Stimulated activated CD8-positive, alpha-beta memory T cell treated with anti-CD3 and anti-CD28 coated beads, Interleukin-7, amount 100 ng/mL, for 1 hour (primary cell): ENCODE results near the gene HS6ST1.
"Not testable (repeated sequence)": the region's sequence is repeated elsewhere in the genome, so short reads cannot be mapped to it uniquely, and the experiment has no call there.

ENCODE experiments used
- DNase-seq, 2 donors: peaks; one replicate each; pipeline ENCODE4 v3.0.0-alpha.2; 2020; ENCODE audit warnings: low read depth in 2 of 2

The HS6ST1 gene

DNA sequence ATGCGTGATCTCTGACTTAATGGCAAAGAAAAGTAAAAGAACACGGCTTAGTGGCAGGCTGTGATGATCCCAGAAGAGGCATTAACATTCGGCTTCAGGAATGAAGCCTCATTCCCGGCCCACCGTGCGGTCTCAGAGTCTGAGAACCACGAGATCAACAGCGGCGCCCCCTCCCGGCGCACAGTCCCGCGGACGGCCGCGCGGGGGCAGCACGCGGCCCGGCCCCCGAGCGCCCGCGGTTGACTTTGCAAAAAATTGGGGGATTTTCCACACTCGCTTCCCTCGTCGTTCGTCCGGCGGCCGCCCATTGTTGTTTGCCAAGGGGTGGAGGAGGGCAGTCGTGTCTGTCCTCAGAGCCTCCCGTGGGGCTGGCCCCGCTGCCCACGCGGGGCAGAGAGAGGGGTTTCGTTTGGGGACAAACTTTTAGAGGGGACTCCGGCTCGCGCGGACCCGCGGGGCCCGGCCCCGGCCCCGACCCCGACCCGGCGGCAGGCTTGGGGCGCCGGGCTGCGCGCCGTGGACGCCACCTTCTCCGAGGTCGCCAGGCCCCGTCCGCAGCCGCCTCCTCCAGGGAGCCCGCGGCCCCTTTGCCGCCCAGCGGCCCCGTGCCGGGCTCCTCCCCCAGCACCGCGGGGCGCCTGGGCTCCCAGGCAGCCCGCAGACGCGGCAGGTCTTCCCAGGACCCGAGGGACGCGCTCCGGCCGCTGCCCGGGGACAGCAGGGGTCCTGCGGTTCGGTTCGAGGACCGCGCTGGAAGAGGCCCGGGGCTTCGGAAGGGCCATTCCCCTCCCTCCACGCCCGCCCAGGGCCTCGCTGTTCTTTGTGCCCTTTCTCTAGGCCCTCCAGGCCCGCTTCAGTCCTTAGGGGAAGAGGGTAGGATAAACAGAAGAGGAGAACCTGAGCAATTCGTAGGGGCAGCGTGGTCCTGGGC lies 3.4 kb upstream of the HS6ST1 start:
- DNase-seq, result peak; percentile 54 to 69

DNA sequence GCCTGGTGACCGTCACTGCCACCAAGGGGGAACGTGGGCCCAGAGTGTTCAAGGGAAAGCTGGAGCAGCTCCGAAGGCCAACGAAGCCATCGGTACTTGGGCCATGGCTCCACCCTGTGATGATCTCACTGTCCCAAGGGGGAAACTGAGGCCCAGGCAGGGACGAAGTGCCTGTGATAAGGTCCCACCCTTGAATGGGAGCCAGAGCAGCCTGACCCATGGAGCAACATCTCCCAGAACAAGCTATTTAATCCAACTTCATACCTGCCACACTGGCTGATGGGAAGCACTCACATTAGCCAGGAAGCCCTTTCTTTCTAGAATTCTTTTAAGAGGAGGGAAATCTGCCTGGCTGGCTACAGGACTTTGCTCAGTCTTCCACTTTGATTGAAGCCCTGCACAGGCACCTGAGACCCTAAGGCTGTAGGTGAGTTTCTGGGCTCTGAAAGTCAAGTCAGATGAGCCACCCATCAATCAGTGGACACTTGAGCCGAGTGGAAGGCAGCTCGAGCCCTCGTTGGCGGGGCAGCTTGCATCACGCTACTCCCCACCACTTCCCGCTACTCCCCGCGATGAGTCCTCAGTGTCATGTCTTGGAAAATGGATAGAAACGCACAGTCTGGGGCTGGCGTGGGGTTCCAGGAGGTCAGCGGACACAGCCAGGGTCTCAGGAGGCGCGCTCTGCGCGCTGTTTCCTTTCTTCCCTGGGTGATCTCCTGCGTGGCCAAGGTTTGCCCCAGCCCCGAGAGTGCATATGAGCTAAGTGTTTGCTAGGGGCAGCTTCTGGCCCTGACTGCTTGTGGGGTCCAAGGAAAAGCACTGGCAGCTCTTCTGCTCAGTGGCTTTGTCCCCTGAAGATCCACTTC lies 2.5 kb upstream of the HS6ST1 start:
- DNase-seq, result no peak

DNA sequence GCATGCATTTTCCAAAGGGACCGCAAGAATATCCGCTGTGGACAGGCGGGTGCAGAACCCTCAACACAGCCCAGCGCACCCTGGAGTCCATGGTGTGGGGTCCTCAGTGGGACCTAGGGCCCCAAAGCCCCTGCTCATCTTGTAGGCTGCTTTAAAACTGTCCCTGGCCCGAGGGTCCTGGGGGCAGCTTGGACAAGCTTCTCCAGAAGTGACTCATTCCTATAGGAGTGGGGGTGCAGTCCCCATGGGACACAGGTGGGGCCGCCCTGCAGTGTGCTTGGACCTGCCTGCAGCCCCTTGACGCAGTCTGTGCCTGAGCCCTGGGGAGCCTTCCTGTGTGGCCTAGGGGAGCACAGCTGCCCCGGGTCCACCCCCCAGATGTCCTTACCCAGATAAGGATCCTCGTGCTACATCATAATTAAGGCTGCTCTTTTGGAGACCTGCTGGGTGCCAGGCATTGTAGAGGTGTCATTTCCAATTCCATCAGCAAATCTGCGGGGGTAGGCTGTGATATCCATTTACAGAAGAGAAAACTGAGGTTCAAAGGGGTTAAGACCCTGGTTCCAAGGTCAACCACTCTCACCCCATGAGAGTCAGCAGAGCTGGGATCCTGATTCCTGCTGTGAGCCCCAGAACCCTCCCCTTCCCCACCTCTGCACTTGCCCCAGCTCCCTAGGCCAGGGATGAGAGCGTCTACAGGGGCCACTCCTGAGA lies 1.7 kb upstream of the HS6ST1 start:
- no peak for DNase-seq

DNA sequence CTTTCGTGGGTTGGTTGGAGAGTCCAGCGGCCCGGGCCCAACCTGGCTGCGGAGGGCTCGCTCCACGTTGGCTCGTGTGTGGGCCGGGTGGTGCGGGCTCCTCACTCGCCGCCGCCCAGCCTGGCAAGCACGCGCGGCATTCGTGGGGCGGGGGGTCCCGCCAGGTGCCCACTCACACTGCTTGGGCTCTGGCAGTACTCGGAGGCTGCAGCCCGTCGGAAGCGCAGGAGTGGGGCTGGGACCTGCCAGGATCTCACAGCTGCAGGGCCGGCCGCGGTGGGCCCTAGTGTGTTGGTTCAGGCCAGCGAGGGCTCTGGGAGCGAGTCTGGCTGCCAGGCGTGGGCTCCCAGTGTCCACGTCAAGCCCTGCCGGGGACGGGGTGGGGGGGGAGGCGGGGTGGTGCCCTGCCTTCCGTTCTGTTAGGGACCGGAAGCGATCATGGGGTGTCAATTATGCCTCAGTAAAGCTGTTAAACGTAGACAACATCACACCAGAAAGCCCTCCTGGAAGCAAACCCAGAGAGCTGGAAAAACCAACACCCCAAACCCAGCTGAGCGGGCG lies 1.0 kb upstream of the HS6ST1 start:
- DNase-seq, result no peak

DNA sequence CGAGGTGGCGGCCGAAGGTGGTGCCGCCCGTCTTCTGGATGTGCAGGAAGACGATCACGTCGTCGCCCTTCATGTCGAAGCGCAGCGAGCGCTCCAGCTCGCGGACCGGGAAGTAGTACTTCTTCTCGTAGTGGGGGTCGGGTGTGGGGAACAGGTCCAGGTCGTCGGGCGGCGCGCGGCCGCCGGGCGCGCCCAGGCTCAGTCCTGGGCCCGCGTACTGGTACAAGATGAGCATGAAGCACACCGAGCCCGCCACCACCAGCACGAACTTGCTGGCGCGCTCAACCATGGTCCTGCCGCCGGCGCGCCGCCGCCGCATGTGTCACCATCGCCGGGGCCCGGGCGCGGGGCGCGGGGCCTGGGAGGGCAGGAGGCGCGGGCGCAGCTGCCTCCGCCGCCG lies 423 bp downstream of the HS6ST1 start:
- DNase-seq, result not testable (repeated sequence)

DNA sequence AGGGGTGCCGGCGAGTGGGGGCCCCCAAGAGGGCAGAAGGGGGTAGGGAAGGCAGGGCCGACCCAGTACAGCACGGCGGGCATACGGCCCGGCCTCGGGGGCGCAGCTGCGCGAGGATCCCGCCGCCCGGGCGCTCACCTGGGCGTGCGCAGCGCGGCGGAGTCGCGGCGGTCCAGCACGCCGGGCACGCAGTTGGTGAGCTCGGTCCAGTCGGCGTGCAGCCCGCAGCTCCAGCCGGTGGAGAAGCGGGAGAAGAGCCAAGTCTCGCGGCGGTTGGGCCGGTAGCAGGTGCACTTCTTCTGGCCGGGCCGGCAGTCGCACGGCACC lies 806 bp downstream of the HS6ST1 start:
- not testable (repeated sequence) for DNase-seq

DNA sequence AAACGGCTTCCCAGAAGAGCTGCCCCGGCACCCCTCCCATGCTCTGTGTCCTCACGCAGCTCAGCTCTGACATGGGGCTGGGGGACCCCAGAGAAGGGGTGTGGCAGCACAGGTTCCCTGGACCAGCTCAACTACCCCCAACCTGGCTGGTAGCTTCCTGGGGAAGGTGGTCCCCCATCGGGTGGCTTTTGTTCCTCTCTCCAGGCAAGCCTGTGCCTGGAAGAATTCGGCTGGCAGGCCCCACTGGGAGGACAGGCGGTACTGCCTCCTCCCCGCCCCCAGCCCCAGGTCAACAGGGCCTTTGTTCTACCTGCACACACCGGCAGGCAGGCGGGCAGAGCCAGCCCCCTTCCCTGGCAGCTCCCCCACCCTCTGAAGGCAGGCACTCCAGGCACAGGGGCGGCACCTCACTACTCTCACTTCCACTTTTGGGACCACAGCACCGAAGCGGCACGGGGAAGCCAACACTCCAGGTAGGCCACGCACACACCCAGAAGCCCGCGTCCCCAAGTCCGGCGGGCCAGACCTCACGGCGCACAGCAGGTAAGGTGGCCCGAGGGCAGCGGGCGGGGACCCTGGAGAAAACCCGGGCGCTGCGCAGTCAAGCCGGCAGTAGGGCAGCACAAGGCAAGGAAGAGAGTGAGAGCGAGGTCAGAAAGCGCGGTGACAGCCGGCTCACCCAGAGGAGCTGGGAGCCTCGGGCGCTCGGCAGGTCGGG lies 1.3 kb downstream of the HS6ST1 start:
- DNase-seq, result no peak

DNA sequence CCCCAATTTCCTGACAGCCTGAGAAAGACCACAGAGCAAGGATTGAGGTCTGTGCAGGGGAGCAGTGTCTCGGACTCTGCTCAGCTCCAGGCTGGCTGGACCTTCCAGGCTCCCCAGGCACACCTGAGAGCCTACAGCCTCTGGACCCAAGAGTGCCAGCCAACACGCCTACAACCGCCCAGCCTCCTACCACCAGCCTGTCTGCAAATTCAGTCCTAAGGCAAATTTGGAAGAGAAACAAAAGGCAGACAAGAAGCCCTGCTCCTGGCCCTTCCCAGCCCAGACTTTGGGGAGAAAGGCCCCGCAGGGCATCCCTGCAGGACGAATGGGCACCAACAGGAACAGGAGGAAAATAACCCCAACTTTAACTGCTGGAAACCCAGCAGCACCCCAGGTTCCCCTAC lies 1.9 kb downstream of the HS6ST1 start:
- no peak for DNase-seq

DNA sequence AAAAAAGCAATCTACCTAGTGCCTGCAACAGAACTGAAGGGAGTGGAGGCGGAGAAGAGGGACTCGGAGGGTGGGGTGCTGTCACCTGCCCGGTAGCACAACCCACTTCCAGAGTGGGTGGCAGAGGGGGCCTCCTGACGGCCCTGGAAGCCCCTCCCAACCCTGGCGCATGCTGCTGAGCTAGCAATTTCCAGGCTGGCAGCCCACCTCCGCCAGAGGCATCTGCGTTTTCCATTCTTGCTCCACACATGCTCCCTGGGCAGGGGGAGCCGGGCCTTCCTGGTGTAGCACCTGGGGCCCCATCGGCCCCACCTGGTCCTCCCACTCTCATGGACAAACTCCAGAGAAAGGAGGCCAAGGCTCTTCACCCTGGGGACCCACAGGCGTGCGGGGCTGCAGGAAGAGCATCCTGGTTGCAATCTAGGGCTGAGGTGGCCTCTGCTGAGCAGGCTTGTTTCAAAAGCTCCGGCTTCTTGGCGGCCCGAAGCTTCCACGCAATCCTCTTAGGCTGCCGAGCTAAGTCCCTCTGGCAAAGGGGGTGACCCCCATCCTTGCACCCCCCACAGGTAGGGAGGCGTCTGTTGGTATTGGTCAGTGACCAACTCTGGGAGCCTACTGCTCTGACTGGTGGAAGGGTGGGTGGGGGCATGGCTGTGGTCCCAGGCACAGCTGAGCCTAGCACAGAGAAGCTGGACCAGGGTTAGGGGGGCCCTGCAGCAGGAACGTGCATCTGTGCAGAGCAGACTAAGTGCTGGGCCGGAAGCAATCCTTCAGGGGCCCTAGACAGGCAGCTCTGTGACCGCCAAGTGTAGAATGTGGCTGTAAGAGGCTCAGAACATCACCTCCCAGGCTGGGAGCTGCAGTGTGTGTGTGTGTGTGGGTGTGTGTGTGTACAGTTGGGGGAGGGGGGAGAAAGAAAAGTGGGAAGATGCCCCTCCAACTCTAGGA lies 2.6 kb downstream of the HS6ST1 start:
- DNase-seq, result no peak

DNA sequence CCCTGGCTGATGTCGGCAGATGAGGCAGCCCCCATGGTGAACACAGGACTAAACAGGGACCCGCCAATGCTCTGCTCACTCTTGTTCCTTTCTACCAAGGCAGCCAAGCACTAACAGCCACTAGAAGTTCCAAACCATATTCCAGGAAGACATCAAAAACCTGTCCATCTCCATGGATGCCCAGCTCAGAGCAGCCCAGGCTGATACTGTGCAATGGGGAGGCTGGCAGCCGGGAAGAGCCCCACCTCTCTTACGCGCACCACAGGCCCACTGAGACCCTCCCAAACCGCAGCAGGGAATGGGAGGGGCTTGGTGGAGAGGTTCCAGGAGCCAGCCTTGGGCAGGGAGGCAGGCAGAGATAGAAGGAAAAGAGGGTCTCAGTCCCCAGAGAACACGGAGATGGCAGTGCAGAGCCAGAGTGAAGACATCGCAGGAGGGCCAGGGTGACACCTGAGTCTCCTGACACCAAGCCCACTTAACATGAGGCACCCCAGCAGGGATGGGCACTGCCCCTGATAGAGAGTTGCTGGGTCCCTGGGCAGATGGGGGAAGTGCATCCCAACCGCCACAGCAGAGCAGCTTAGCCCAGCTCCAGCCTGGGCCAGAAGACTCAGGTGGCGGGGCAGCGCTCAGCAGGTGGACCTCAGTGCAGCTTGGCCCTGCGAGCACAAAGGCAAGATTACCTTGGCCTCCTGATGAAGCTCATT lies 3.4 kb downstream of the HS6ST1 start:
- DNase-seq, result no peak

DNA sequence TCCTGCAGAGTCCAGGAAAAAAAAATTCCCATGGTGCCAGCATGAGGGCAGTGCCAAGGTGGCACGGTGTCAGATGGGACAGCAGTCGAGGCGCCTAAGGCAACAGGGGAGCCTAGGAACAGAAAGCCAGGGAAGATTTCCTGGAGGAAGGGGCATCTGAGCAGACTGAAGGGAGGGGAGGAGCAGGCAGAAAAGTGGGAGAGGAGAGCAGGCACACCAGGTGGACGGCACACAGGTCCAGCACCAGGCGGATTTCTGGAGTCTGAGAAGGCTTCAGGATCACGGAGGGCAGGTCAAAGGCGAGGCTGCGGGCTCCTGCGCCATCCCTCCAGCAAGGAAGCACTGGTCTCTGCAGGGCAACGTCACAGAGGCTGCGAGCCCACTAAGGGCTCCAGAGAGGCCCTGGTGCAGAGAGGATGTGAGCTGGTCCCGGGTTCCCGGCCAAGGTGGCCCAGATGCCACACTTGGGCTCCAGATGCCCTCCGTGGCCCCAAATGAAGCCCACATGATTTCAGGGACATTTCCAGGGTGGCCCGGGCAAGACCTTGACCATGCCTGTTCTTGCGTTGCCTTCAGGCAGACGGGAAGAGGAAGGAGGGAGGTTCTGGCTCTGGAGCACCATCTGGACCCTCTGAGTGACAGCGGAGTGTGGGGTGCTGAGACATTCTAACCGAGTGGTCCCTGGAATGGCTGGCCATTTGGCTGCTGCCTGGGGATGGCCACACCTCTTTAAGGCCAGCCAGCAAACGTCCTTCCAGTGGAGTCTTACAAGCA lies 4.1 kb downstream of the HS6ST1 start:
- DNase-seq, result no peak

DNA sequence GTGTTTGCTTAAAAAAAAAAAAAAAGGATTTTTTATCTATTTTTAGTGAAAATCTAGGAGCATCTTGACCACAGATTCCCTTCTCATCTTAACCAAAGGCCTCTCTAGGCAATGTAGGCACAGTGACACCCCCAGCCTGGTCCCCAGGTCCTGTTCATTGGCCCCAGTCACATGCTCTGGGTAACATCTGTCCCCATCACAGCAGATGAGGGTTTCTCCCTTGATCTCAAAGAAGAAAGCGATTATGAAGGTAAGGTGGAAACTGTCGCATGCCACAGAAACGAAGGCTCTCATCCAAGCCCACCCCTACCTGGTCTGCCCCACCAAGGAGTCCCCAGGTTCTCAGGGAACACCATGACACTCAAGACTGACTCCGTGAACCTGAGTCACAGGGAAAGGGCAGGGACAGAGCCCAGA lies 4.7 kb downstream of the HS6ST1 start:
- DNase-seq, result no peak

DNA sequence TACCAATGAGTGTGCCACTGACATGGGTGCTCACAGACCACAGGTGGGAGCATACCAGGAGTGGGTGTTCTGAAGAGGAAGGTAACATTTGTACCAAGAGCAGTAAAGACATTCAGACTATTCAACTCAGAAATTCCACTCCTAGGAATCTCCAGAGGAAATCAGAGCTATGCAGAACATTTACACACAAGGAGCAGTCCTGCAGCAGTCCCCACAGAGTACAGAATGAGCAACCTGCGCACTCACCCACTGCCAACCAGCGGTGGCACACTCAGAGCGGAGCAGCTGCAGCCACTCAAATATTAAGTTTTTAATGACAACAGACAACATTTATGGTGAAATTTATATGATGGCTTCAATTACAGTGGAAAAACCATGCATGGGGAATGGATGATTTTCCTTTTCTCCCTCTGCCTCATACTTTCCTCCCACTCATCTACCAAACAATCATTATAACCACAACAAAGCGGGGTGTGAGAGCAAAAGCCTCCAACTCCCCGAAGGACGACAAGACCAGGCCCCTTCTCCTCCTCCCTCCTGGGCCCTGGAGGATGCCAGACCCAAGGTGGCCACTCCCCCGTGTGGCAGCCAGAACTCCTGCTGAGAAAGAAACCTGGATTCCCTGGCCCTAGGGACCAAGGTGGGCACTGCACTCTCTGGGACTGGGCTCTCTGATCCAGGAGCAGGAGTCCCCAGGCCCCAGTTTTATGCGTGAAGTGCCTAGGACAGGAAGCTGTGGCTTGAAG lies 5.4 kb downstream of the HS6ST1 start:
- no peak for DNase-seq

DNA sequence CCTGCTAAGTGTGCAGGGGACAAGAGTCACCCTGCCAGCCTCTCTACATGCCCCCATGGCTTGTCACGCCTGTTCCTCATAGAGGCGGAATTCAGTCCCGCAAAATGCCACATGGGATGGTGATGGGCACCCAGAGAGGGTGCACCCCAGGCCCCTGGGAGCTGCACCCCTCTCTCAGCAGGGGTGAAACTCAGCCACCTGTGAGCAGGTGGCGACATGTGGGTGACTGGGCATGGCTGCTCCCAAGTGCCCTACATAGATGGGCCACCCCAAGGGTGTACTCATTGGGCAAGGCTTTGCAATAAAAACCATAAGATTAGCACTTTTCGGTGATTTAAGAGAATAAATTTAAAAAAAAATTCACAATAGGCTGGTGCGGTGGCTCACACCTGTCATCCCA lies 6.3 kb downstream of the HS6ST1 start:
- no peak for DNase-seq

DNA sequence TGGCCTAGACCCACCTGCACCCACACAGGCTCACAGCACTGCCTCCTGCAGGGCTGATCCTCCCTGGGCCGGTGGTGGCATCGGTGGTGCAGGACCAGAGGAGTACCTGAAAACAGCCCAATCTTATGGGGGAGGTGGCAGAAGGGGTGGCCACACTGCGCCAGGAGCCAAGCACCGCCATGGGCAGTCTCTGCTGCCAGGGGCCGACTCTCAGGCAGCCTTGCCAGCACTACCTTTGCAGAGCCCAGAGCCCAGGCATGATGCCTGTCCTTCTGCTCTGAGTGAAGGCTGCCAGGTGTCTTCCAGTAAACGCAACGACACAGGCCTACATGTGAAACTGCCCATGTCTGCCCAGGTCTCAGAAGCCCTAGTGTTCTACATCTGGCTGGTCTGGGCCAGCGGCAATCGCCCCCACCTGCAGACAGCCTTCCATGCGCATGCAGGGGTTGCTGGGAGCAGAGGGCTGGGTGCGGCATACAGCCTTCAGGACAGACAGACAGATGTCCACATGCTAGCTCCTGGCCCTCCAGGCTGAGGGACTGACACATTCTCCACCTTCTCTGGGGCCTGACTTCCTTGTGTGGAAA lies 6.8 kb downstream of the HS6ST1 start:
- no peak for DNase-seq

DNA sequence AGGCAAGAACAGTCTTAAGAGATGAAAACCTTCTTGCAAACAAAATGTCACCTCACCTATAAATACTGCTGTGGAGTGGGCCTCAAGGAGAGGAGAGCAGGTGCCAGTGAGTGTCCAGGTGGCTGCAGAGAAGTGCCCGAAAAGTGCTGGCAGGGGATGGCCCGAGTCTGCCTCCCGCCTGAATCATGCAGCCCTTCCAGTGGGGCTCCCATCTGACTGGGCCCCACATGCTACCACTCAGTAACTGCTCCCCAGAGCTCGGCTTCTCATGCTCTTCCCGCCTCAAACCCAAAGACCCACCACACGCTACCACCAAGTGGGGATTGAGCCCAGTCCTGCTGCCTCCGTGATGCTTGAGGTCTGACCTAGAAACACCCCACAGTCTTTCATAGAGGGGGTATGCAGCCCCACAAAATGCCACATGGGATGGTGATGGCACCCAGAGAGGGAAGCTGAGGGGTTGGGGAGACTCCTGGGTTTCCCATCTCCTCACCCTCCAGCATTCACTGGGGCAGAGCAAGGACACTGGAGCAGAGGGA lies 7.4 kb downstream of the HS6ST1 start:
- DNase-seq, result no peak

DNA sequence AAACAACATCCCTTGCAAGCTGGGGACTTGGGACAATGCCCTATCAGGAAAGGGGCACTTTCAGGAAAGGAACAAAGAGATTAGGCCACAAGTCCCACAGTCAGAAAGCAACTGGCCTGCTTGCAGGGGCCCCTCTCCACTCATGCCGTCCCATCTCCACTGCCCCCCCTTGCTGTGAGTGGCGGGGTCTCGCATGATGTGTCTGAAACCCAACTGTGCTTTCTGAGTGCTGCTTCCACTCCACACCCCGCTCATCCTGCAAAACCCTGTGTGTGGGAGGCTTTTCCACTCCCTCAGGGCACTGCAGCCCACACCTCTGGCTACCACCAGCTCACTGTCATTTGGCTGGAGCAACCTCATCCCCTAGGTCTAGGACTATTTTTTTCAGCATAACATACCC lies 7.9 kb downstream of the HS6ST1 start:
- DNase-seq, result no peak
